HepG2 (cell line): ENCODE results near the gene DCAF6. TPM values are rescaled to one million over a fixed set of nuclear protein-coding genes. Genes with fewer than 3 reads are reported as not detected.
A peak's percentile ranks its signal among the peaks of the same experiment; 100 is the strongest.

Experiments
- IRF2 ChIP-seq: IDR thresholded peaks from 2 replicates; pipeline ENCODE4 v1.6.1; 2018; ENCODE audit warnings: missing genetic modification reagents, missing compliant biosample characterization
- MAFF ChIP-seq: IDR thresholded peaks from 2 replicates; pipeline ENCODE4 v1.6.1; 2011; ENCODE audit warnings: low read depth, low read length, improper control_type of control experiment
- MAFK ChIP-seq, 2 experiments: IDR thresholded peaks in 1 of 2; conservative IDR thresholded peaks in 1 of 2; 2 replicates each; pipeline ENCODE4 v1.6.1; 2011; ENCODE audit warnings: improper control_type of control experiment in 2 of 2, low read length in 2 of 2
- MIER3 ChIP-seq: IDR thresholded peaks from 2 replicates; pipeline ENCODE4 v1.6.1; 2016; ENCODE audit warnings: missing compliant biosample characterization, borderline replicate concordance
- RBM22 ChIP-seq: fragments of 200-400 bp; formaldehyde crosslinking; optimal IDR thresholded peaks from 2 replicates; pipeline ENCODE3; 2017; ENCODE audit warnings: mild to moderate bottlenecking, low read length, moderate library complexity
- ZBTB8A ChIP-seq: sonication (generic); formaldehyde crosslinking; IDR thresholded peaks from 2 replicates; pipeline ENCODE4 v1.4.0; 2020; ENCODE audit warnings: mild to moderate bottlenecking, low read depth, missing genetic modification reagents, borderline replicate concordance
- ZNF101 ChIP-seq: sonication (generic); formaldehyde crosslinking; IDR thresholded peaks from 2 replicates; pipeline ENCODE4 v1.4.0; 2020; ENCODE audit warnings: mild to moderate bottlenecking, low read depth, missing genetic modification reagents, borderline replicate concordance
- ZNF224 ChIP-seq: sonication (generic); formaldehyde crosslinking; IDR thresholded peaks from 2 replicates; pipeline ENCODE4 v1.5.0; 2020; ENCODE audit warnings: mild to moderate bottlenecking, missing genetic modification reagents
- ZNF367 ChIP-seq: sonication (generic); formaldehyde crosslinking; IDR thresholded peaks from 2 replicates; pipeline ENCODE4 v1.4.0; 2020; ENCODE audit warnings: missing genetic modification reagents, borderline replicate concordance
- ZNF569 ChIP-seq: sonication (generic); formaldehyde crosslinking; IDR thresholded peaks from 2 replicates; pipeline ENCODE4 v1.5.0; 2020; ENCODE audit warnings: mild to moderate bottlenecking, missing genetic modification reagents, moderate library complexity, borderline replicate concordance
- ZNF768 ChIP-seq: sonication (generic); formaldehyde crosslinking; IDR thresholded peaks from 2 replicates; pipeline ENCODE4 v1.4.0; 2020; ENCODE audit warnings: missing genetic modification reagents
- ZSCAN30 ChIP-seq: sonication (generic); formaldehyde crosslinking; IDR thresholded peaks from 2 replicates; pipeline ENCODE4 v1.5.0; 2020; ENCODE audit warnings: mild to moderate bottlenecking, missing genetic modification reagents
- ZSCAN31 ChIP-seq: sonication (generic); formaldehyde crosslinking; IDR thresholded peaks from 2 replicates; pipeline ENCODE4 v1.5.0; 2020; ENCODE audit warnings: low read depth, mild to moderate bottlenecking, missing genetic modification reagents
- polyA plus RNA-seq, 8 experiments: library from polyadenylated mRNA; depleted of rRNA in 3 of 8; stranded (reverse) in 7 of 8; unstranded in 1 of 8; fragments of >200 nt; fragmentation: Illumina TruSeq in 4 of 8; extraction: Trizol in 4 of 8; gene quantifications; 2 replicates each; pipeline versions ENCODE4 v1.2.1 to v1.2.3, GENCODE V29; 2011 to 2016; ENCODE audit warnings: low read depth in 4 of 8, missing spikeins in 1 of 8, mixed read lengths in 1 of 8; ENCODE audit not compliant: insufficient read depth in 1 of 8
- total RNA-seq, 5 experiments: library from RNA; depleted of rRNA; stranded (reverse); fragments of >200 nt; fragmentation: Illumina TruSeq; extraction: Trizol; gene quantifications; 2 replicates each; pipeline ENCODE4 v1.2.3, GENCODE V29; 2016; ENCODE audit warnings: low read depth in 1 of 5
- TF ChIP-seq, protein P1 (sequence below): sonication (generic); formaldehyde crosslinking; IDR thresholded peaks from 2 replicates; pipeline ENCODE4 v1.5.1; 2020; ENCODE audit warnings: missing genetic modification reagents, mild to moderate bottlenecking, borderline replicate concordance
- TF ChIP-seq, protein P2 (sequence below): sonication (generic); formaldehyde crosslinking; IDR thresholded peaks from 2 replicates; pipeline ENCODE4 v1.4.0; 2020; ENCODE audit warnings: mild to moderate bottlenecking, low read depth, missing genetic modification reagents
- TF ChIP-seq, protein P3 (sequence below): sonication (generic); formaldehyde crosslinking; IDR thresholded peaks from 2 replicates; pipeline ENCODE4 v1.5.0; 2020; ENCODE audit warnings: missing genetic modification reagents
- TF ChIP-seq, protein P4 (sequence below): IDR thresholded peaks from 2 replicates; pipeline ENCODE4 v1.6.1; 2016; ENCODE audit warnings: low read depth
- TF ChIP-seq, protein P5 (sequence below): sonication (generic); formaldehyde crosslinking; IDR thresholded peaks from 2 replicates; pipeline ENCODE4 v1.4.0; 2020; ENCODE audit warnings: mild to moderate bottlenecking, missing genetic modification reagents, borderline replicate concordance
- TF ChIP-seq, protein P6 (sequence below): sonication (generic); formaldehyde crosslinking; IDR thresholded peaks from 2 replicates; pipeline ENCODE4 v1.8.1; 2022; ENCODE audit warnings: low read depth, mild to moderate bottlenecking, missing genetic modification reagents

The DCAF6 gene
- total and polyA plus RNA-seq, 2 of the 13 experiments (the other 11 are each of a cell fraction or from before 2014, with no cell fraction given) = 24.7 to 33.7 TPM

DNA sequence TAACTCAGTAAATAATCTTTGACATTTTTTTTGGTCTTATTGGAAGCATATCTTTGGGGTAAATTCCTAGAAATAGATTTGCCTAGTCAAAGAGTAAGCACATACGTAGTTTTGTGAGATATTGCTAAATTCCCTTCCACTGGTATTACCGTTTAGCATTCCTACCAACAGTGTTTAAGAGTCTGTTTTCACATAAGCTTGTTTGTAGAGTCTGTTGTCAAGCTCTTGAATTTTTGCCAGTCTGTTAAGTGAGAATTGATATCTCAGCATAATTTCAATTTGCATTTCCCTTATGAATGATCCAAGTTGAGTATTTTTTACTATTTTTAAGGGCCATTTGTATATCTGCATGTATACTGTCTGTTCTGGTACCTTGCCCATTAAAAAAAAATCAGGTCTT is 37.3 kb downstream of the DCAF6 start (continued):
- no peak for TF ChIP-seq RBM22
- TF ChIP-seq, protein P1, sequence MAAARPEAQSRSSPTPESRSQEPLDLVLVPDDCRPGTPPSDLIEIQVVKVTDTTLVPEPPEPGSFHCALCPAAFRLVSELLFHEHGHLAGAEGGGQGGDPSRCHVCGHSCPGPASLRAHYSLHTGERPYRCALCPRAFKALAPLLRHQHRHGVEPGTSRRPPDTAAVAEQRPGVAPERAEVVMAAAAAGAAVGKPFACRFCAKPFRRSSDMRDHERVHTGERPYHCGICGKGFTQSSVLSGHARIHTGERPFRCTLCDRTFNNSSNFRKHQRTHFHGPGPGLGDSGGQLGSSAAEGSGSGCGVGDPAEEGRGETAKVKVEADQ = no peak
- TF ChIP-seq, protein P2, sequence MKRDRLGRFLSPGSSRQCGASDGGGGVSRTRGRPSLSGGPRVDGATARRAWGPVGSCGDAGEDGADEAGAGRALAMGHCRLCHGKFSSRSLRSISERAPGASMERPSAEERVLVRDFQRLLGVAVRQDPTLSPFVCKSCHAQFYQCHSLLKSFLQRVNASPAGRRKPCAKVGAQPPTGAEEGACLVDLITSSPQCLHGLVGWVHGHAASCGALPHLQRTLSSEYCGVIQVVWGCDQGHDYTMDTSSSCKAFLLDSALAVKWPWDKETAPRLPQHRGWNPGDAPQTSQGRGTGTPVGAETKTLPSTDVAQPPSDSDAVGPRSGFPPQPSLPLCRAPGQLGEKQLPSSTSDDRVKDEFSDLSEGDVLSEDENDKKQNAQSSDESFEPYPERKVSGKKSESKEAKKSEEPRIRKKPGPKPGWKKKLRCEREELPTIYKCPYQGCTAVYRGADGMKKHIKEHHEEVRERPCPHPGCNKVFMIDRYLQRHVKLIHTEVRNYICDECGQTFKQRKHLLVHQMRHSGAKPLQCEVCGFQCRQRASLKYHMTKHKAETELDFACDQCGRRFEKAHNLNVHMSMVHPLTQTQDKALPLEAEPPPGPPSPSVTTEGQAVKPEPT (CRISPR knock-in tag) = no peak
- peak; percentile 83 for TF ChIP-seq MAFF
- TF ChIP-seq, protein P3, sequence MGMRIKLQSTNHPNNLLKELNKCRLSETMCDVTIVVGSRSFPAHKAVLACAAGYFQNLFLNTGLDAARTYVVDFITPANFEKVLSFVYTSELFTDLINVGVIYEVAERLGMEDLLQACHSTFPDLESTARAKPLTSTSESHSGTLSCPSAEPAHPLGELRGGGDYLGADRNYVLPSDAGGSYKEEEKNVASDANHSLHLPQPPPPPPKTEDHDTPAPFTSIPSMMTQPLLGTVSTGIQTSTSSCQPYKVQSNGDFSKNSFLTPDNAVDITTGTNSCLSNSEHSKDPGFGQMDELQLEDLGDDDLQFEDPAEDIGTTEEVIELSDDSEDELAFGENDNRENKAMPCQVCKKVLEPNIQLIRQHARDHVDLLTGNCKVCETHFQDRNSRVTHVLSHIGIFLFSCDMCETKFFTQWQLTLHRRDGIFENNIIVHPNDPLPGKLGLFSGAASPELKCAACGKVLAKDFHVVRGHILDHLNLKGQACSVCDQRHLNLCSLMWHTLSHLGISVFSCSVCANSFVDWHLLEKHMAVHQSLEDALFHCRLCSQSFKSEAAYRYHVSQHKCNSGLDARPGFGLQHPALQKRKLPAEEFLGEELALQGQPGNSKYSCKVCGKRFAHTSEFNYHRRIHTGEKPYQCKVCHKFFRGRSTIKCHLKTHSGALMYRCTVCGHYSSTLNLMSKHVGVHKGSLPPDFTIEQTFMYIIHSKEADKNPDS (CRISPR knock-in tag) = no peak
- no peak for TF ChIP-seq ZSCAN30 (CRISPR knock-in tag)
- TF ChIP-seq ZNF569 (CRISPR knock-in tag) = no peak
- TF ChIP-seq ZBTB8A = no peak
- no peak for TF ChIP-seq ZNF768
- TF ChIP-seq IRF2 (CRISPR knock-in tag) = no peak
- TF ChIP-seq, protein P4, sequence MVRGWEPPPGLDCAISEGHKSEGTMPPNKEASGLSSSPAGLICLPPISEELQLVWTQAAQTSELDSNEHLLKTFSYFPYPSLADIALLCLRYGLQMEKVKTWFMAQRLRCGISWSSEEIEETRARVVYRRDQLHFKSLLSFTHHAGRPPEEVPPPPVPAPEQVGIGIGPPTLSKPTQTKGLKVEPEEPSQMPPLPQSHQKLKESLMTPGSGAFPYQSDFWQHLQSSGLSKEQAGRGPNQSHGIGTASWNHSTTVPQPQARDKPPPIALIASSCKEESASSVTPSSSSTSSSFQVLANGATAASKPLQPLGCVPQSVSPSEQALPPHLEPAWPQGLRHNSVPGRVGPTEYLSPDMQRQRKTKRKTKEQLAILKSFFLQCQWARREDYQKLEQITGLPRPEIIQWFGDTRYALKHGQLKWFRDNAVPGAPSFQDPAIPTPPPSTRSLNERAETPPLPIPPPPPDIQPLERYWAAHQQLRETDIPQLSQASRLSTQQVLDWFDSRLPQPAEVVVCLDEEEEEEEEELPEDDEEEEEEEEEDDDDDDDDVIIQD (CRISPR knock-in tag) = 0 out of 2 replicates have a peak, but pooled peaks have one; percentile 18
- no peak for TF ChIP-seq ZNF224 (CRISPR knock-in tag)
- TF ChIP-seq ZNF101 = no peak
- TF ChIP-seq ZNF367 (CRISPR knock-in tag) = no peak
- TF ChIP-seq, protein P5, sequence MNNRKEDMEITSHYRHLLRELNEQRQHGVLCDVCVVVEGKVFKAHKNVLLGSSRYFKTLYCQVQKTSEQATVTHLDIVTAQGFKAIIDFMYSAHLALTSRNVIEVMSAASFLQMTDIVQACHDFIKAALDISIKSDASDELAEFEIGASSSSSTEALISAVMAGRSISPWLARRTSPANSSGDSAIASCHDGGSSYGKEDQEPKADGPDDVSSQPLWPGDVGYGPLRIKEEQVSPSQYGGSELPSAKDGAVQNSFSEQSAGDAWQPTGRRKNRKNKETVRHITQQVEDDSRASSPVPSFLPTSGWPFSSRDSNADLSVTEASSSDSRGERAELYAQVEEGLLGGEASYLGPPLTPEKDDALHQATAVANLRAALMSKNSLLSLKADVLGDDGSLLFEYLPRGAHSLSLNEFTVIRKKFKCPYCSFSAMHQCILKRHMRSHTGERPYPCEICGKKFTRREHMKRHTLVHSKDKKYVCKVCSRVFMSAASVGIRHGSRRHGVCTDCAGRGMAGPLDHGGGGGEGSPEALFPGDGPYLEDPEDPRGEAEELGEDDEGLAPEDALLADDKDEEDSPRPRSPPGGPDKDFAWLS (CRISPR knock-in tag) = no peak
- TF ChIP-seq MIER3 (CRISPR knock-in tag) = no peak
- no peak for TF ChIP-seq ZSCAN31 (CRISPR knock-in tag)
- TF ChIP-seq, protein P6, sequence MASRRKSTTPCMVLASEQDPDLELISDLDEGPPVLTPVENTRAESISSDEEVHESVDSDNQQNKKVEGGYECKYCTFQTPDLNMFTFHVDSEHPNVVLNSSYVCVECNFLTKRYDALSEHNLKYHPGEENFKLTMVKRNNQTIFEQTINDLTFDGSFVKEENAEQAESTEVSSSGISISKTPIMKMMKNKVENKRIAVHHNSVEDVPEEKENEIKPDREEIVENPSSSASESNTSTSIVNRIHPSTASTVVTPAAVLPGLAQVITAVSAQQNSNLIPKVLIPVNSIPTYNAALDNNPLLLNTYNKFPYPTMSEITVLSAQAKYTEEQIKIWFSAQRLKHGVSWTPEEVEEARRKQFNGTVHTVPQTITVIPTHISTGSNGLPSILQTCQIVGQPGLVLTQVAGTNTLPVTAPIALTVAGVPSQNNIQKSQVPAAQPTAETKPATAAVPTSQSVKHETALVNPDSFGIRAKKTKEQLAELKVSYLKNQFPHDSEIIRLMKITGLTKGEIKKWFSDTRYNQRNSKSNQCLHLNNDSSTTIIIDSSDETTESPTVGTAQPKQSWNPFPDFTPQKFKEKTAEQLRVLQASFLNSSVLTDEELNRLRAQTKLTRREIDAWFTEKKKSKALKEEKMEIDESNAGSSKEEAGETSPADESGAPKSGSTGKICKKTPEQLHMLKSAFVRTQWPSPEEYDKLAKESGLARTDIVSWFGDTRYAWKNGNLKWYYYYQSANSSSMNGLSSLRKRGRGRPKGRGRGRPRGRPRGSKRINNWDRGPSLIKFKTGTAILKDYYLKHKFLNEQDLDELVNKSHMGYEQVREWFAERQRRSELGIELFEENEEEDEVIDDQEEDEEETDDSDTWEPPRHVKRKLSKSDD (CRISPR knock-in tag) = no peak
- peak; percentile 77 to 86 for TF ChIP-seq MAFK (conservative IDR thresholded peaks at IDR 0.05 in 1 of 2, IDR thresholded peaks at IDR 0.05 in 1 of 2; ENCODE audit: low read length in 2 of 2)
